AG04450 (cell line): ENCODE measurements around the gene EXOC6. TPM values are rescaled to one million over a fixed set of nuclear protein-coding genes. Genes with fewer than 3 reads are reported as not detected.
A peak's percentile ranks its signal among the peaks of the same experiment; 100 is the strongest.
"Not testable (repeated sequence)": the region's sequence is repeated elsewhere in the genome, so short reads cannot be mapped to it uniquely, and the experiment has no call there.

Experiments
- CTCF ChIA-PET: fragments of 300-600, 350-600 bp; formaldehyde crosslinking; extraction: SDS; loops from one replicate; lab custom pipeline; 2022; ENCODE audit warnings: antibody characterized with exemption, inconsistent platforms; lab: Charles Lee
- POLR2A ChIA-PET: fragments of 350-600 bp; formaldehyde crosslinking; extraction: SDS; loops from one replicate; lab custom pipeline; 2021; ENCODE audit warnings: antibody characterized with exemption, inconsistent platforms; lab: Yijun Ruan, JAX
- DNase-seq: peaks from one replicate; pipeline ENCODE4 v3.0.0-alpha.2; 2011; ENCODE audit warnings: low read depth, low spot score
- H3K27ac ChIP-seq: one replicate; pipeline ENCODE4 v1.5.1; 2012; ENCODE audit warnings: low read depth, low read length, control low read depth
- H3K27me3 ChIP-seq: one replicate; pipeline ENCODE4 v1.6.0; 2012; ENCODE audit warnings: low read length; ENCODE audit not compliant: control insufficient read depth, insufficient read depth
- H3K4me3 ChIP-seq: 2 replicates; pipeline ENCODE4 v1.5.1; 2011; ENCODE audit warnings: mild to moderate bottlenecking, low read depth, low read length, control low read depth
- H3K9me3 ChIP-seq: 2 replicates; pipeline ENCODE4 v1.5.1; 2012; ENCODE audit warnings: low read length; ENCODE audit not compliant: control insufficient read depth, insufficient read depth
- polyA plus RNA-seq: library from polyadenylated mRNA; depleted of rRNA; stranded (reverse); fragments of >200 nt; gene quantifications from 2 replicates; pipeline ENCODE4 v1.2.3, GENCODE V29; 2011
- TF ChIP-seq, protein P1 (sequence below): IDR thresholded peaks from 2 replicates; pipeline ENCODE4 v1.5.1; 2011; ENCODE audit warnings: low read depth, low read length, control low read depth, inconsistent platforms

The EXOC6 gene
- polyA plus RNA-seq, 1 experiment: 21.8 TPM

DNA sequence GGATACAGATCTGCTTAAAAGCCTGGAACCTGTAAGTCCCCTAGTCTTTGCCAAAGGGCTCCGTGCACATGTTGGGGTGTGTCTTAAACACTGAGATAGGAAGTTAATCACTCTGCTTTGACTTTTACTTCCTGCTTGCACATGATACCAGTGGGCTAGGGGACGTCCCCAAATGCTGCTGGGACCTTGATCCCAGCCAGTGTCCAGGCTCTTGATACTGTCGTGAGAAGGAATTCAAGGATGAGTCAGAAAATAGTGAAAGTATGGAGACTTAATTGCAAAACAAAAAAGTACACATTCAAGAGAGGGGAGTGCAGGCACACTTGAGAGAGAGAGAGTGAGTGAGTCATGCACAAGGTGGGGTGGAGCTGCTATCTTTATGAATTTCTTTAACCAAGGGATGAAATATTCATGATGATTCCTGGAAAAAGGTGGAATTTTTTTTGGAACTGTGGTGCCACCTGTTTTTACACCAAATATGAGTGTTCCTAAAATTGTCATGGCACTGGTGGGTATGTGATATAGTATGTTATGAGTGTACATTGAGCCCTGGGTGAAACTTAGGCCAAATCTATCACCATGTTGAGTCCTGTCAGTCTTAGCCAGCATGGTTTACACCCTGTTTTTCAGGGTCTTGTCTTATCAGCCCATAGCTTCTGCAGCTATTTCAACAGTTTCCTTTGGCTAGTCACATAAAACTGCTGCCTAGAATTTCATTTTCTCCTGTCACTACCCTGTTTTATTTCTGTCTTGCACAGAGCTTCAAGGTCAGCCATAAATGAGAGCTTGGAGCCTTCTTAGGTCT is 123.9 kb downstream of the EXOC6 start:
- POLR2A ChIA-PET: no interaction called here
- CTCF ChIA-PET: interaction anchor here (0.9 to 2.1 kb wide), 4 partner anchors 7 to 539 kb away, joined by 3 to 10 read pairs (median 5); no protein-coding TSS in a partner anchor
- Histone ChIP-seq H3K9me3 (no peaks in the 10 kb centered on the region), H3K4me3 (peak overlapping the region; percentile 20; the same call in 1 of the 2 replicates), H3K27ac (peak overlapping the region; percentile 73), H3K27me3 (no peaks in the 10 kb centered on the region)
- DNase-seq: no peak
- TF ChIP-seq, protein P1, sequence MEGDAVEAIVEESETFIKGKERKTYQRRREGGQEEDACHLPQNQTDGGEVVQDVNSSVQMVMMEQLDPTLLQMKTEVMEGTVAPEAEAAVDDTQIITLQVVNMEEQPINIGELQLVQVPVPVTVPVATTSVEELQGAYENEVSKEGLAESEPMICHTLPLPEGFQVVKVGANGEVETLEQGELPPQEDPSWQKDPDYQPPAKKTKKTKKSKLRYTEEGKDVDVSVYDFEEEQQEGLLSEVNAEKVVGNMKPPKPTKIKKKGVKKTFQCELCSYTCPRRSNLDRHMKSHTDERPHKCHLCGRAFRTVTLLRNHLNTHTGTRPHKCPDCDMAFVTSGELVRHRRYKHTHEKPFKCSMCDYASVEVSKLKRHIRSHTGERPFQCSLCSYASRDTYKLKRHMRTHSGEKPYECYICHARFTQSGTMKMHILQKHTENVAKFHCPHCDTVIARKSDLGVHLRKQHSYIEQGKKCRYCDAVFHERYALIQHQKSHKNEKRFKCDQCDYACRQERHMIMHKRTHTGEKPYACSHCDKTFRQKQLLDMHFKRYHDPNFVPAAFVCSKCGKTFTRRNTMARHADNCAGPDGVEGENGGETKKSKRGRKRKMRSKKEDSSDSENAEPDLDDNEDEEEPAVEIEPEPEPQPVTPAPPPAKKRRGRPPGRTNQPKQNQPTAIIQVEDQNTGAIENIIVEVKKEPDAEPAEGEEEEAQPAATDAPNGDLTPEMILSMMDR: no peak

DNA sequence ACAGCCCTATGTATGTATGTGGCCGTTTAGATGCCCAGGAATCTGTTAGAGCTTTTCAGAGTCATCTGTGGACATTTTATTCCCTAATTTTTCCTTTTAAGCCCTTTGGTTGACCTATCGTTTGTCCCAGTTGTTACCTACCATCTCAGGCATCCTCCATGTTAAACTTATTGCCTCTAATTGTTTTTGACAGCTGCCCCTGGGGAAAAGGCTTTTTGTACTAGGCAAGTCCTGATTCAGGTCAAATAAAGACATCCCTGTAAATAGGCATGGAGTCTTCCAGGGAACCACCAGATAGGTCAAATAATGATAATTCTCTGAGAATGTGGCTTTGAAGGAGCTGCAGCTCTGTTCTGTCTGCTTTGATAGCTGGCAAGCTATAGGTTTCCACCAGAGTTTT is 124.6 kb downstream of the EXOC6 start:
- POLR2A ChIA-PET: no interaction called here
- CTCF ChIA-PET: interaction anchor here (0.9 to 2.1 kb wide), 4 partner anchors 8 to 538 kb away, joined by 3 to 10 read pairs (median 5); no protein-coding TSS in a partner anchor

DNA sequence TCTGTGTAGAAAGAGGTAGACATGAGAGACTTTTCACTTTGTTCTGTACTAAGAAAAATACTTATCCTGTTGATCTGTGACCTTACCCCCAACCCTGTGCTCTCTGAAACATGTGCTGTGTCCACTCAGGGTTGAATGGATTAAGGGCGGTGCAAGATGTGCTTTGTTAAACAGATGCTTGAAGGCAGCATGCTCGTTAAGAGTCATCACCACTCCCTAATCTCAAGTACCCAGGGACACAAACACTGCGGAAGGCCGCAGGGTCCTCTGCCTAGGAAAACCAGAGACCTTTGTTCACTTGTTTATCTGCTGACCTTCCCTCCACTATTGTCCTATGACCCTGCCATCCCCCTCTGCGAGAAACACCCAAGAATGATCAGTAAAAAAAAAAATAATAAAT is 128.0 kb downstream of the EXOC6 start:
- H3K27me3 ChIP-seq, POLR2A ChIA-PET, DNase-seq, H3K27ac ChIP-seq, H3K4me3 ChIP-seq, H3K9me3 ChIP-seq: not testable (repeated sequence)
- CTCF ChIA-PET: interaction anchor here (0.8 kb wide), 1 partner anchor 11 kb away, joined by 4 read pairs; no protein-coding TSS in a partner anchor

More for the DNA sequence above, 124.6 kb downstream of the EXOC6 start:
- no peak for DNase-seq
- TF ChIP-seq, protein P1: no peak
- no peaks in the 10 kb centered on the region for H3K27me3 ChIP-seq
- H3K27ac ChIP-seq: no peak overlapping the region
- H3K9me3 ChIP-seq: no peaks in the 10 kb centered on the region
- H3K4me3 ChIP-seq: no peak overlapping the region

DNA sequence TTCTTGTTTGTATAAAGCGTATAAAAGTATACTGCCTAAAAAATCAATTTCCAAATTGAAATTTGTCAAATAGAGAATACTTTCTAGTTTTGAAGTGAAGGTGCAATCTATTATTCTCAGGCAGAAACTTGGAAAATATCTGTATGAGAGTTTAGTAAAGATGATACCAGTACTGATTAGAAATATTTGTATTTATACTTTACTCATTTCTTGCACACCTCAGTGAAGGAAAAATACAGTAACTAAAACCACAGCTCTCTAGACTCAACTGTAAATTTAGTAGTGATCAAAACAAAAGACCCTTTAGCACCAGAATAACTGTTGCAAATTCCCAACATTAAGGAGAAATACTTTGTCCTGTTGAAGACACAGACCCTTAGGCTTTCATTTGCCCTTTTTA is 140.9 kb downstream of the EXOC6 start:
- H3K27me3 ChIP-seq: no peaks in the 10 kb centered on the region
- DNase-seq: no peak
- TF ChIP-seq, protein P1: no peak
- no peak overlapping the region for H3K4me3 ChIP-seq
- no peaks in the 10 kb centered on the region for H3K9me3 ChIP-seq
- H3K27ac ChIP-seq: no peak overlapping the region
- ChIA-PET POLR2A (no interaction called here), CTCF (interaction anchor here (1.2 to 1.6 kb wide), 3 partner anchors 9 to 91 kb away, joined by 3 to 5 read pairs (median 3); no protein-coding TSS in a partner anchor)

DNA sequence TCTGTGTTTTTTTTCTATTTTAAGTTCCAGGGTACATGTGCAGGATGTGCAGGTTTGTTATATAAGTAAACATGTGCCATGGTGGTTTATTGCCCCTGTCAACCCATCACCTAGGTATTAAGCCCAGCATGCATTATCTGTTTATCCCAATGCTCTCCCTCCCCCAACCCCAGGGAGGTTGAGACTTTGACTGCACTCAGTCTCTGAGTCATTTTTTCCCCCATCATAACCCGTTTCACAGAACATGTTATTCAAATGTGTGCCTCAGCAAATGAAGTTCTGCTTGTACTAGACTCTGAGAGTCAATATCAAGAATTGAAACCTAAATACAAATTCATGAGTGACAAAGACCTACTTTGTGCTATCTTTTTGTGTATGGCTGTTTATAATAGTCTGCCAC is 142.3 kb downstream of the EXOC6 start:
- no peaks in the 10 kb centered on the region for H3K27me3 ChIP-seq
- H3K9me3 ChIP-seq: no peaks in the 10 kb centered on the region
- no peak overlapping the region for H3K4me3 ChIP-seq
- CTCF ChIA-PET: interaction anchor here (1.3 kb wide), 1 partner anchor 90 kb away, joined by 5 read pairs; no protein-coding TSS in a partner anchor
- DNase-seq: no peak
- TF ChIP-seq, protein P1: no peak
- H3K27ac ChIP-seq: no peak overlapping the region
- POLR2A ChIA-PET: no interaction called here
